Fibroblast of skin of left quadriceps (primary cell): Measurements from ENCODE around the gene GARNL3.

ENCODE experiments used
- DNase-seq, 2 experiments: peaks; one replicate each; pipeline ENCODE4 v3.0.0-alpha.2; 2013; ENCODE audit warnings: low read depth in 2 of 2

GARNL3 gene

GRCh38 chr9:127438394-127438793 is 173.8 kb downstream of the GARNL3 start:
- no peak for DNase-seq
